PC-3 (cell line): Measurements from ENCODE around the gene WDR36. TPM values are rescaled to one million over a fixed set of nuclear protein-coding genes. Genes with fewer than 3 reads are reported as not detected.
A peak's percentile ranks its signal among the peaks of the same experiment; 100 is the strongest.

Experiments used
- ATAC-seq: fragments of 200-7000 bp; cut with Tn5 transposase; 2 replicates; pipeline ENCODE4 v1.9.1; 2020; ENCODE audit warnings: mild to moderate bottlenecking, moderate library complexity
- Bru-seq: library from RNA; stranded (reverse); fragments of 400-500 nt; gene quantifications from one replicate; lab custom pipeline; 2021; lab: Mats Ljungman, UMichigan
- BruChase-seq, 2 experiments: library from RNA; stranded (reverse); fragments of 400-500 nt; gene quantifications; one replicate each; lab custom pipeline; 2021; lab: Mats Ljungman, UMichigan
- BruUV-seq: library from RNA; stranded (reverse); fragments of 400-500 nt; replicated peaks from 2 replicates; lab custom pipeline; 2021; lab: Mats Ljungman, UMichigan
- CTCF ChIA-PET: fragments of 300-600 bp; sonication (Branson Sonifier 250); formaldehyde crosslinking; loops from one replicate; lab custom pipeline; 2022; ENCODE audit warnings: antibody characterized with exemption; lab: Charles Lee
- POLR2A ChIA-PET: fragments of 300-600 bp; sonication (Branson Sonifier 250); formaldehyde crosslinking; loops from one replicate; lab custom pipeline; 2022; ENCODE audit warnings: antibody characterized with exemption; ENCODE audit not compliant: unreplicated experiment; lab: Charles Lee
- DNase-seq: peaks from one replicate; pipeline ENCODE4 v3.0.0-alpha.2; 2015
- H2AFZ ChIP-seq: fragments of 300-600 bp; sonication (generic); 2 replicates; pipeline ENCODE4 v1.6.0; 2016; ENCODE audit warnings: antibody characterized with exemption, low read length
- H3F3A ChIP-seq: fragments of 300-600 bp; sonication (generic); one replicate; pipeline ENCODE4 v1.6.0; 2017; ENCODE audit warnings: antibody characterized with exemption, low read length, control low read depth, mild to moderate bottlenecking; ENCODE audit not compliant: unreplicated experiment
- H3K27ac ChIP-seq: fragments of 300-600 bp; sonication (generic); 2 replicates; pipeline ENCODE4 v1.5.1; 2016; ENCODE audit warnings: mild to moderate bottlenecking, low read length
- H3K27me3 ChIP-seq: fragments of 300-600 bp; sonication (generic); 2 replicates; pipeline ENCODE4 v1.6.1; 2016; ENCODE audit warnings: low read length, mixed read lengths
- H3K36me3 ChIP-seq: fragments of 300-600 bp; sonication (generic); 2 replicates; pipeline ENCODE4 v1.6.1; 2016; ENCODE audit warnings: low read depth, mixed run types, low read length, mixed read lengths
- H3K4me1 ChIP-seq: fragments of 300-600 bp; sonication (generic); 2 replicates; pipeline ENCODE4 v1.5.1; 2016; ENCODE audit warnings: low read length; ENCODE audit not compliant: insufficient read depth
- H3K4me2 ChIP-seq: fragments of 300-600 bp; sonication (generic); 2 replicates; pipeline ENCODE4 v1.6.0; 2016; ENCODE audit warnings: low read length
- H3K4me3 ChIP-seq: fragments of 300-600 bp; sonication (generic); 2 replicates; pipeline ENCODE4 v1.5.1; 2016; ENCODE audit warnings: mild to moderate bottlenecking, low read length, mixed read lengths
- H3K79me2 ChIP-seq: fragments of 300-600 bp; sonication (generic); 2 replicates; pipeline ENCODE4 v1.6.1; 2017; ENCODE audit warnings: low read length, mixed read lengths
- H3K9ac ChIP-seq: fragments of 300-600 bp; sonication (generic); 2 replicates; pipeline ENCODE4 v1.6.0; 2016; ENCODE audit warnings: mild to moderate bottlenecking, low read length
- H3K9me2 ChIP-seq: fragments of 300-600 bp; sonication (generic); replicated peaks from 2 replicates; pipeline ENCODE4 v1.6.1; 2016; ENCODE audit warnings: mixed run types, low read length, mixed read lengths
- H3K9me3 ChIP-seq: fragments of 300-600 bp; sonication (generic); 2 replicates; pipeline ENCODE4 v1.6.1; 2016; ENCODE audit warnings: low read length, mixed read lengths
- H4K20me1 ChIP-seq: fragments of 300-600 bp; sonication (generic); 2 replicates; pipeline ENCODE4 v1.6.1; 2016; ENCODE audit warnings: low read length, mixed read lengths
- CTCF ChIP-seq: fragments of 300-600 bp; sonication (generic); conservative IDR thresholded peaks from 2 replicates; pipeline ENCODE4 v1.5.1; 2017; ENCODE audit warnings: antibody characterized with exemption, low read depth, mild to moderate bottlenecking, low read length
- EZH2 ChIP-seq: fragments of 300-600 bp; sonication (generic); IDR thresholded peaks from one replicate; pipeline ENCODE4 v1.6.1; 2017; ENCODE audit warnings: antibody characterized with exemption, mild to moderate bottlenecking, low read length; ENCODE audit not compliant: unreplicated experiment
- EZH2phosphoT487 ChIP-seq: fragments of 300-600 bp; sonication (generic); IDR thresholded peaks from 2 replicates; pipeline ENCODE4 v1.6.1; 2018; ENCODE audit warnings: mild to moderate bottlenecking, antibody characterized with exemption, low read length, borderline replicate concordance
- intact Hi-C: fragments of 100-400 bp; cut with micrococcal nuclease; formaldehyde crosslinking; loops from 2 replicates; pipeline ENCODE4 v1.9.0; 2023
- long read RNA-seq: library from polyadenylated mRNA; unstranded; transcript quantifications from one replicate; pipeline ENCODE4 v2.0.0, GENCODE V29; 2021; ENCODE audit not compliant: unreplicated experiment
- total RNA-seq: library from RNA; depleted of rRNA; stranded (reverse); fragments of >200 nt; gene quantifications from 2 replicates; pipeline ENCODE4 v1.2.3, GENCODE V29; 2014; rRNA removed

The WDR36 gene
- total RNA-seq (38.2 and 44.7 TPM in 2 replicates), Bru-seq, nascent RNA (percentile 95 among the genes with signal in this experiment), BruChase-seq, experiment 1, labeled RNA remaining after a 6-hour chase (percentile 91 among the genes with signal in this experiment), BruChase-seq, experiment 2, labeled RNA remaining after a 2-hour chase (percentile 96 among the genes with signal in this experiment)
- long read RNA-seq, full-length matches to known transcripts, result 77 of 110 reads
- long read RNA-seq, partial matches to known transcripts, result 8 of 110 reads
- long read RNA-seq, other reads (novel, unspliced or antisense), result 25 of 110 reads

- ChIA-PET CTCF (no interaction called here), POLR2A (no interaction called here)
- Histone ChIP-seq H3K9me2 (no peaks in the 10 kb centered on the region), H3K27me3 (no peaks in the 10 kb centered on the region), H4K20me1 (peaks cover 29% of the 10 kb centered on the region), H3K9me3 (no peaks in the 10 kb centered on the region), H3K79me2 (peaks cover 46% of the 10 kb centered on the region), H3K9ac (peak within 1 kb of the TSS; percentile 95), H3K36me3 (peaks cover 22% of the 10 kb centered on the region; the same call in 1 of the 2 replicates), H3K27ac (peak within 1 kb of the TSS; percentile 65), H3F3A (no peaks in the 10 kb centered on the region), H2AFZ (peak within 1 kb of the TSS; percentile 94), H3K4me1 (peaks cover 16% of the 10 kb centered on the region), H3K4me3 (peak within 1 kb of the TSS; percentile 95), H3K4me2 (peak within 1 kb of the TSS; percentile 98)
- DNase-seq (peak; percentile 93), ATAC-seq (peak; percentile 89)
- TF ChIP-seq CTCF (no peak), EZH2 (no peak), EZH2phosphoT487 (no peak)
- TSS peak; percentile 65 for BruUV-seq
- intact Hi-C loops, result loop anchor here (1.0 to 2.0 kb wide), 2 partner anchors 17 to 353 kb away; partner anchors contain the start of gene SLC25A46
Measured at GRCh38 chr5:111092062-111092853, at the start of gene WDR36. TSS of gene WDR36 (plus strand) at chr5:111092348. CDS start at chr5:111092457, 109 bp downstream.

- Histone ChIP-seq H3K4me2 (peak overlapping the region; percentile 52), H3K4me3 (no peak overlapping the region), H3K9me2 (no peaks in the 10 kb centered on the region), H2AFZ (no peak overlapping the region), H3K4me1 (peaks cover 14% of the 10 kb centered on the region), H3K9me3 (no peaks in the 10 kb centered on the region), H3K9ac (peak overlapping the region; percentile 21), H3K27ac (peak overlapping the region; percentile 62), H3K27me3 (no peaks in the 10 kb centered on the region), H4K20me1 (no peaks in the 10 kb centered on the region), H3K36me3 (no peaks in the 10 kb centered on the region), H3F3A (no peaks in the 10 kb centered on the region), H3K79me2 (no peaks in the 10 kb centered on the region)
- POLR2A ChIA-PET, result no interaction called here
- peak; percentile 100 for ATAC-seq
- peak; percentile 77 for DNase-seq
- BruUV-seq, result no TSS peak
- TF ChIP-seq EZH2 (no peak), EZH2phosphoT487 (no peak)
- CTCF ChIA-PET, result no interaction called here
- intact Hi-C loops, result no loop called here
Measured at GRCh38 chr5:111043712-111044506, 48.2 kb upstream of the WDR36 start.

GRCh38 chr5:111058064-111058463 is 34.1 kb upstream of the WDR36 start:
- no peak for TF ChIP-seq EZH2phosphoT487
- no peak for TF ChIP-seq CTCF
- no peak for TF ChIP-seq EZH2
- Histone ChIP-seq H3K4me2 (peak overlapping the region; percentile 29), H3K79me2 (no peaks in the 10 kb centered on the region), H3K9ac (no peak overlapping the region; the same call in 1 of the 2 replicates), H3K27ac (peak overlapping the region; percentile 4), H3K4me3 (no peak overlapping the region), H2AFZ (no peak overlapping the region), H4K20me1 (no peaks in the 10 kb centered on the region), H3F3A (no peaks in the 10 kb centered on the region), H3K9me2 (no peaks in the 10 kb centered on the region), H3K4me1 (peaks cover 41% of the 10 kb centered on the region), H3K36me3 (no peaks in the 10 kb centered on the region), H3K9me3 (no peaks in the 10 kb centered on the region), H3K27me3 (no peaks in the 10 kb centered on the region)
- ChIA-PET CTCF (interaction anchor here (0.6 kb wide), 1 partner anchor 23 kb away, joined by 3 read pairs; no protein-coding TSS in a partner anchor), POLR2A (no interaction called here)
- peak; percentile 78 for DNase-seq
- no TSS peak for BruUV-seq
- ATAC-seq, result peak; percentile 81
- intact Hi-C loops, result no loop called here
